Measurements from ENCODE around the gene EGFLAM. TPM values are rescaled to one million over a fixed set of nuclear protein-coding genes. Genes with fewer than 3 reads are reported as not detected.

The EGFLAM gene
- total RNA-seq, 1 donor from 2014 or later, result 8.9 TPM

DNA sequence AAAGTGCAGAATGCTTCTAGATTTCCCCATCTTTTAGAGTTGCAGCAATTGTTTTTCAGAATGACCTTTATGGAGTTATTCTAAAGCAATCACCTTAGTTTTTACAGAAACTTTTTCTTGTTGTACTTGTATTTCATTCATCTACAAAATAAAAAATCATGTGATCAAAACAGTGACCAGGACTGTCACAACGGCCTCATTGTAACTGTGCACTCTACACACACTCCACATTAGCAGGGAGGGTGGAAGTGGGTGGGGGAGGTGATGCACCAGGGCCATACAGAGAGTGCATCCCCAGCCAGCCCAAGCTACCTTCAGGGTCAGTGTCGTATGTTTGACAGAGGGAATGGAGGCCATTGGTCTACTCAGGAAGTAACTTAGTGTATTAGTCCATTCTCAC lies 26.9 kb downstream of the EGFLAM start:
- TF ChIP-seq, protein P1, sequence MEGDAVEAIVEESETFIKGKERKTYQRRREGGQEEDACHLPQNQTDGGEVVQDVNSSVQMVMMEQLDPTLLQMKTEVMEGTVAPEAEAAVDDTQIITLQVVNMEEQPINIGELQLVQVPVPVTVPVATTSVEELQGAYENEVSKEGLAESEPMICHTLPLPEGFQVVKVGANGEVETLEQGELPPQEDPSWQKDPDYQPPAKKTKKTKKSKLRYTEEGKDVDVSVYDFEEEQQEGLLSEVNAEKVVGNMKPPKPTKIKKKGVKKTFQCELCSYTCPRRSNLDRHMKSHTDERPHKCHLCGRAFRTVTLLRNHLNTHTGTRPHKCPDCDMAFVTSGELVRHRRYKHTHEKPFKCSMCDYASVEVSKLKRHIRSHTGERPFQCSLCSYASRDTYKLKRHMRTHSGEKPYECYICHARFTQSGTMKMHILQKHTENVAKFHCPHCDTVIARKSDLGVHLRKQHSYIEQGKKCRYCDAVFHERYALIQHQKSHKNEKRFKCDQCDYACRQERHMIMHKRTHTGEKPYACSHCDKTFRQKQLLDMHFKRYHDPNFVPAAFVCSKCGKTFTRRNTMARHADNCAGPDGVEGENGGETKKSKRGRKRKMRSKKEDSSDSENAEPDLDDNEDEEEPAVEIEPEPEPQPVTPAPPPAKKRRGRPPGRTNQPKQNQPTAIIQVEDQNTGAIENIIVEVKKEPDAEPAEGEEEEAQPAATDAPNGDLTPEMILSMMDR (IDR thresholded peaks at IDR 0.05; ENCODE audit: borderline replicate concordance), result no peak
- Histone ChIP-seq H3K27ac (replicated peaks) (no peak overlapping the region), H3K36me3 (no peaks in the 10 kb centered on the region), H3K4me1 (no peaks in the 10 kb centered on the region), H3K4me3 (no peak overlapping the region), H3K27me3 (ENCODE audit: low read depth) (peaks cover 14% of the 10 kb centered on the region), H3K9me3 (replicated peaks) (no peaks in the 10 kb centered on the region)
- DNase-seq, result no peak
- intact Hi-C loops (cut with micrococcal nuclease), result no loop called here

DNA sequence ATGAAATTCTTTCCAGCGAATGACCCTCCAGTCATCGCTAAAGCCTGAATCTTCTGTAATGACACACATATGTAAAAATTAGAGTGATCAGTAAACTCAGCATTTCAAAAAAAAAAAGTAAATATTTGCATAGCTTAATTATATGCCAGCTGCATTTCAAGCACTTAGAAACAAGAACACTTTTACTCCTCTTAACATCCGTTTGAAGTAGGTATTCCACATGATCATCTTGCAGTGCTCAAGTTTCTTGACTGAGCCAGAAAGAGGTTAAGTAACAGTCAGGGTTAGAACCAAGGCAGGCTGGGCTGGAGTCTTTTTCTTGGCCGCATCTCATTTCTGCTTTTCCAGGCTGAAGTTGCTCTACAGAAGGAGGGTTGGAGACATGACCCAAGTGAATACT lies 27.6 kb downstream of the EGFLAM start:
- H3K4me1 ChIP-seq, result no peaks in the 10 kb centered on the region
- peaks cover 22% of the 10 kb centered on the region for H3K27me3 ChIP-seq (ENCODE audit: low read depth)
- TF ChIP-seq, protein P1 (IDR thresholded peaks at IDR 0.05; ENCODE audit: borderline replicate concordance), result no peak
- no peak overlapping the region for H3K4me3 ChIP-seq
- intact Hi-C loops (cut with micrococcal nuclease), result no loop called here
- H3K36me3 ChIP-seq, result no peaks in the 10 kb centered on the region
- no peak overlapping the region for H3K27ac ChIP-seq (replicated peaks)
- no peaks in the 10 kb centered on the region for H3K9me3 ChIP-seq (replicated peaks)
- no peak for DNase-seq

DNA sequence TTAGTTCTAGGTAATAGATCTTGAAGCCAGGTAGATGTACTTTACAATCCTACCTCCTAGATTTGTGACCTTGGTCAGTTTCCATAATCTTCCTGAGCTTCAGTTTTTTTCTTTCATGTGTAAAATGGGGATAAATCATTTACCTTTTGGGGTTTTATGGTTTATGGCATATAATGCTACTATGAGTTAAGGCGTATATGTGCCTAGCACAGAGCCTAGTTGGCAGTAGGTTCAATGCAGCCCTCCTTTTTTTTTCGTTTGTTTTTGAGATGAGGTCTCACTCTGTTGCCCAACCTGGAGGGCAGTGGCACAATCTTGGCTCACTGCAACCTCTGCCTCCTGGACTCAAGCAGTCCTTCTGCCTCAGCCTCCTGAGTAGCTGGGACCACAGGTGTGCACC lies 28.8 kb downstream of the EGFLAM start:
- intact Hi-C loops (cut with micrococcal nuclease), result no loop called here
- Histone ChIP-seq H3K27me3 (ENCODE audit: low read depth) (peaks cover 22% of the 10 kb centered on the region), H3K27ac (replicated peaks) (no peak overlapping the region), H3K4me1 (no peaks in the 10 kb centered on the region), H3K36me3 (no peaks in the 10 kb centered on the region), H3K4me3 (no peak overlapping the region), H3K9me3 (replicated peaks) (no peaks in the 10 kb centered on the region)
- no peak for DNase-seq
- TF ChIP-seq, protein P1 (IDR thresholded peaks at IDR 0.05; ENCODE audit: borderline replicate concordance), result no peak

DNA sequence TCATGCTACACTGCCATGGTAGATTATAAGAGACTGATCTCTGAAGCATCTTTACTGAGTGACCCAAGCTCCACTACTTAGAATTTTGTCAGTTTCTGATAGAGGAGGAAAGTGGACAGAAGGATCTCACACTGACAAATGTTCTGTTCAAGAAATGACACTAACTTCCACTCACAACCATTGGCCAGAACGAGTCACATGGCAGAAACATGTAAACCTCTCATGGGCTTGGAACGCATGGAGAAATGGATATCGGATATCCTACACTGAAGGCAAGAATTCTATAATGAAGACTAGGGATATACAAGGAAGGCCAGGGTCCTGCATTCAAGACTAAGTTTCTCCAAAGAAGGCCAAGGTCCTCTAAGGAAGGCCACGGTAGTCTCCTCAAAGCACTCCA lies 31.1 kb downstream of the EGFLAM start:
- no peak for DNase-seq
- H3K4me3 ChIP-seq, result no peak overlapping the region
- intact Hi-C loops (cut with micrococcal nuclease), result no loop called here
- TF ChIP-seq, protein P1 (IDR thresholded peaks at IDR 0.05; ENCODE audit: borderline replicate concordance), result no peak
- peaks cover 22% of the 10 kb centered on the region for H3K27me3 ChIP-seq (ENCODE audit: low read depth)
- no peaks in the 10 kb centered on the region for H3K36me3 ChIP-seq
- peak overlapping the region; percentile 32 for H3K27ac ChIP-seq (replicated peaks)
- no peaks in the 10 kb centered on the region for H3K4me1 ChIP-seq
- H3K9me3 ChIP-seq (replicated peaks), result no peaks in the 10 kb centered on the region

DNA sequence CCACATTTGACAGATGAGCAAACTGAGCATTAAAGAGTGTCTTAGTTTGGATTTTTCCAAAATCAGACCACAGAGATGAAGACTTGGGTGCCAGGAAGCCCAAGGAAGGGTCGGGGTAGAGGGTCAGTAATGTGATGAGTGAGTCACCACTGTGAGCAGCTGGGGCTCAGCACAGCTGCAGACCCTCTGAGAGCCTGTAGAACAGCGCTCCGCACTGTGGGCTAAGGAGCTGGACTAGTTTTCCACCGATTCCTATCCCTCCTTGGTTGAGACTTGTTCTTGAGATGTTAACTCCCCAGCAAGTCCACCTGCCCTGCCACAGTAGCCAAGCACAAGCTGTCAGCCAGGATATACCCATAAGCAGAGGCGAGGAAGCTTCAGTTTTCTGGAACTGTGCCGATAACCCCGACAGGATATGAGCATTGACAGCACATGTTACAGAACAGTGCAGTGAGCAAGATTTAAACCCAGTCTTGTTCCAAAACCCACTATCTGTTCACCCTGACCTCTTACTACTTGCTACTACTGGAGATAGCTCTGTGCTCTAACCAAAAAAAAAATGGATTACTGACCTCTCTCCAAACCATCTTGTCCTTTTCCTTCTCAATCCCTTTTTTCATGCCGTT lies 31.8 kb downstream of the EGFLAM start:
- Histone ChIP-seq H3K27ac (replicated peaks) (peak overlapping the region; percentile 32), H3K36me3 (no peaks in the 10 kb centered on the region), H3K4me3 (no peak overlapping the region), H3K27me3 (ENCODE audit: low read depth) (peaks cover 22% of the 10 kb centered on the region), H3K9me3 (replicated peaks) (no peaks in the 10 kb centered on the region), H3K4me1 (no peaks in the 10 kb centered on the region)
- TF ChIP-seq, protein P1 (IDR thresholded peaks at IDR 0.05; ENCODE audit: borderline replicate concordance), result no peak
- no peak for DNase-seq
- intact Hi-C loops (cut with micrococcal nuclease), result no loop called here

Data from left ventricle myocardium inferior (tissue), 1 donor.